Stimulated activated CD4-positive, alpha-beta T cell treated with anti-CD3 and anti-CD28 coated beads, Interleukin-12 subunit alpha, Interleukin-12 subunit beta, amount 100 ng/mL, for 4 hours (primary cell): ENCODE results near the gene KIF22.
"Not testable (repeated sequence)": the region's sequence is repeated elsewhere in the genome, so short reads cannot be mapped to it uniquely, and the experiment has no call there.

Source experiments
- DNase-seq: peaks from one replicate; pipeline ENCODE4 v3.0.0-alpha.2; 2020

KIF22 gene

GRCh38 chr16:29815793-29816693 lies 25.5 kb downstream of the KIF22 start, which contains the start of gene PAGR1:
Gene PAGR1, plus strand, starts transcription at chr16:29816152. Its CDS starts 374 bp downstream, at chr16:29816526.
- DNase-seq = peak; percentile 95

GRCh38 chr16:29816694-29817441 lies 26.3 kb downstream of the KIF22 start:
- DNase-seq = peak; percentile 55

- DNase-seq = no peak
Measured at GRCh38 chr16:29818082-29818481, 27.5 kb downstream of the KIF22 start.

- no peak for DNase-seq
Measured at GRCh38 chr16:29819506-29819905, 29.0 kb downstream of the KIF22 start.

- DNase-seq = peak; percentile 45
Measured at GRCh38 chr16:29820271-29820701, 29.7 kb downstream of the KIF22 start, which contains the start of gene MVP. Gene MVP, plus strand, starts transcription at chr16:29820462. Its CDS starts 10,088 bp downstream, at chr16:29830550.

- peak; percentile 39 for DNase-seq
Measured at GRCh38 chr16:29820730-29821642, 30.4 kb downstream of the KIF22 start.

- no peak for DNase-seq
Measured at GRCh38 chr16:29821643-29822115, 31.1 kb downstream of the KIF22 start.

GRCh38 chr16:29824589-29825144 lies 34.1 kb downstream of the KIF22 start:
- DNase-seq = no peak

- DNase-seq = no peak
Measured at GRCh38 chr16:29825145-29826044, 34.8 kb downstream of the KIF22 start.

- no peak for DNase-seq
Measured at GRCh38 chr16:29826342-29826695, 35.8 kb downstream of the KIF22 start.

GRCh38 chr16:29830774-29831173 lies 40.2 kb downstream of the KIF22 start:
- DNase-seq = no peak

GRCh38 chr16:29831490-29831889 lies 40.9 kb downstream of the KIF22 start:
- no peak for DNase-seq

- DNase-seq = not testable (repeated sequence)
Measured at GRCh38 chr16:29833219-29833618, 42.7 kb downstream of the KIF22 start.

- no peak for DNase-seq
Measured at GRCh38 chr16:29834079-29834478, 43.5 kb downstream of the KIF22 start.

GRCh38 chr16:29835926-29836325 lies 45.4 kb downstream of the KIF22 start:
- no peak for DNase-seq

- DNase-seq = no peak
Measured at GRCh38 chr16:29836623-29837022, 46.1 kb downstream of the KIF22 start.

- no peak for DNase-seq
Measured at GRCh38 chr16:29837841-29838240, 47.3 kb downstream of the KIF22 start.

GRCh38 chr16:29839822-29840221 lies 49.3 kb downstream of the KIF22 start:
- no peak for DNase-seq

- no peak for DNase-seq
Measured at GRCh38 chr16:29840240-29840639, 49.7 kb downstream of the KIF22 start.

- DNase-seq = no peak
Measured at GRCh38 chr16:29841631-29842030, 51.1 kb downstream of the KIF22 start.

- DNase-seq = no peak
Measured at GRCh38 chr16:29842732-29843346, 52.3 kb downstream of the KIF22 start.
